Caco-2 (cell line): ENCODE data around the gene CEP72. TPM values are rescaled to one million over a fixed set of nuclear protein-coding genes. Genes with fewer than 3 reads are reported as not detected.

Experiments used
- BruUV-seq: library from RNA; stranded (reverse); fragments of 400-500 nt; replicated peaks from 2 replicates; lab custom pipeline; 2021; lab: Mats Ljungman, UMichigan
- CTCF ChIA-PET: fragments of 300-600 bp; sonication (Branson Sonifier 250); formaldehyde crosslinking; loops from one replicate; lab custom pipeline; 2022; ENCODE audit warnings: antibody characterized with exemption; lab: Charles Lee
- POLR2A ChIA-PET: fragments of 300-600 bp; sonication (Branson Sonifier 250); formaldehyde crosslinking; loops from one replicate; lab custom pipeline; 2022; ENCODE audit warnings: antibody characterized with exemption; lab: Charles Lee
- DNase-seq, 2 experiments: peaks; one replicate each; pipeline versions ENCODE4 v3.0.0 to v3.0.0-alpha.2; 2020 to 2022
- H3K27me3 ChIP-seq: replicated peaks from 2 replicates; pipeline ENCODE4 v1.6.0; 2011; ENCODE audit warnings: low read length; ENCODE audit not compliant: control insufficient read depth, insufficient read depth
- H3K36me3 ChIP-seq: 2 replicates; pipeline ENCODE4 v1.5.1; 2011; ENCODE audit warnings: low read length; ENCODE audit not compliant: control insufficient read depth, insufficient read depth
- H3K4me1 ChIP-seq: fragments of 250-450 bp; sonication (Bioruptor Pico); 2 replicates; pipeline ENCODE4 v1.5.1; 2020; ENCODE audit warnings: mild to moderate bottlenecking
- H3K4me3 ChIP-seq: 2 replicates; pipeline ENCODE4 v1.5.1; 2011; ENCODE audit warnings: low read depth, mild to moderate bottlenecking, control low read depth, low read length
- H3K9me3 ChIP-seq: fragments of 250-450 bp; sonication (Bioruptor Pico); 2 replicates; pipeline ENCODE4 v1.5.1; 2020; ENCODE audit warnings: mild to moderate bottlenecking, moderate library complexity
- H3K27ac Mint-ChIP-seq: one replicate; pipeline ENCODE4 v1.8.0; 2022; ENCODE audit warnings: mixed read lengths; ENCODE audit not compliant: unreplicated experiment
- H3K27me3 Mint-ChIP-seq: one replicate; pipeline ENCODE4 v1.8.0; 2022; ENCODE audit warnings: mixed read lengths; ENCODE audit not compliant: insufficient read depth, unreplicated experiment
- H3K36me3 Mint-ChIP-seq: one replicate; pipeline ENCODE4 v1.8.0; 2022; ENCODE audit warnings: mild to moderate bottlenecking, mixed read lengths; ENCODE audit not compliant: insufficient read depth, unreplicated experiment
- H3K4me1 Mint-ChIP-seq: one replicate; pipeline ENCODE4 v1.8.0; 2022; ENCODE audit warnings: low read depth, mixed read lengths; ENCODE audit not compliant: unreplicated experiment
- H3K4me3 Mint-ChIP-seq: one replicate; pipeline ENCODE4 v1.8.0; 2022; ENCODE audit warnings: mild to moderate bottlenecking, moderate library complexity, mixed read lengths; ENCODE audit not compliant: unreplicated experiment
- H3K9me3 Mint-ChIP-seq: one replicate; pipeline ENCODE4 v1.8.0; 2022; ENCODE audit warnings: mixed read lengths; ENCODE audit not compliant: unreplicated experiment
- intact Hi-C: fragments of 100-400 bp; cut with micrococcal nuclease; formaldehyde crosslinking; loops from one replicate; pipeline ENCODE4 v1.10.0; 2022; ENCODE audit not compliant: unreplicated experiment
- total RNA-seq: library from RNA; stranded (reverse); gene quantifications from 2 replicates; pipeline ENCODE4 v1.2.3, GENCODE V29; 2022
- TF ChIP-seq, protein P1 (sequence below), 2 experiments: fragments of 200-600 bp in 1 of 2; IDR thresholded peaks; 1 replicate in 1 of 2; 2 replicates in 1 of 2; pipeline versions ENCODE4 v1.5.1 to v1.8.0; 2011 to 2022; ENCODE audit warnings: antibody characterized with exemption in 1 of 2, control low read depth in 1 of 2, inconsistent platforms in 1 of 2, low read depth in 1 of 2, low read length in 1 of 2, mild to moderate bottlenecking in 1 of 2, moderate library complexity in 1 of 2; ENCODE audit not compliant: insufficient read depth in 1 of 2, severe bottlenecking in 1 of 2, unreplicated experiment in 1 of 2

CEP72 gene
- total RNA-seq, 1 experiment from 2014 or later = 36.6 TPM

GRCh38 chr5:654071-654778 is 42.1 kb downstream of the CEP72 start:
- intact Hi-C loops = no loop called here
- Histone ChIP-seq H3K27me3 (no peaks in the 10 kb centered on the region), H3K36me3 (peaks cover 8% of the 10 kb centered on the region), H3K4me1 (no peaks in the 10 kb centered on the region), H3K9me3 (no peaks in the 10 kb centered on the region), H3K4me3 (no peak overlapping the region)
- Mint-ChIP-seq H3K27ac (no peak overlapping the region), H3K4me1 (no peaks in the 10 kb centered on the region), H3K36me3 (peaks cover 37% of the 10 kb centered on the region), H3K27me3 (no peaks in the 10 kb centered on the region), H3K4me3 (no peak overlapping the region), H3K9me3 (no peaks in the 10 kb centered on the region)
- TF ChIP-seq, protein P1, sequence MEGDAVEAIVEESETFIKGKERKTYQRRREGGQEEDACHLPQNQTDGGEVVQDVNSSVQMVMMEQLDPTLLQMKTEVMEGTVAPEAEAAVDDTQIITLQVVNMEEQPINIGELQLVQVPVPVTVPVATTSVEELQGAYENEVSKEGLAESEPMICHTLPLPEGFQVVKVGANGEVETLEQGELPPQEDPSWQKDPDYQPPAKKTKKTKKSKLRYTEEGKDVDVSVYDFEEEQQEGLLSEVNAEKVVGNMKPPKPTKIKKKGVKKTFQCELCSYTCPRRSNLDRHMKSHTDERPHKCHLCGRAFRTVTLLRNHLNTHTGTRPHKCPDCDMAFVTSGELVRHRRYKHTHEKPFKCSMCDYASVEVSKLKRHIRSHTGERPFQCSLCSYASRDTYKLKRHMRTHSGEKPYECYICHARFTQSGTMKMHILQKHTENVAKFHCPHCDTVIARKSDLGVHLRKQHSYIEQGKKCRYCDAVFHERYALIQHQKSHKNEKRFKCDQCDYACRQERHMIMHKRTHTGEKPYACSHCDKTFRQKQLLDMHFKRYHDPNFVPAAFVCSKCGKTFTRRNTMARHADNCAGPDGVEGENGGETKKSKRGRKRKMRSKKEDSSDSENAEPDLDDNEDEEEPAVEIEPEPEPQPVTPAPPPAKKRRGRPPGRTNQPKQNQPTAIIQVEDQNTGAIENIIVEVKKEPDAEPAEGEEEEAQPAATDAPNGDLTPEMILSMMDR (IDR thresholded peaks at IDR 0.05; ENCODE audit: insufficient read depth in 1 of 2, low read depth in 1 of 2, low read length in 1 of 2, severe bottlenecking in 1 of 2, unreplicated experiment in 1 of 2) = no peak
- DNase-seq = no peak
- BruUV-seq = no TSS peak
- POLR2A ChIA-PET = no interaction called here
- CTCF ChIA-PET = no interaction called here

- H3K4me1 Mint-ChIP-seq = no peaks in the 10 kb centered on the region
- H3K27ac Mint-ChIP-seq = no peak overlapping the region
- CTCF ChIA-PET = interaction anchor here (1.2 kb wide), 1 partner anchor 208 kb away, joined by 5 read pairs; no protein-coding TSS in a partner anchor
- no peaks in the 10 kb centered on the region for H3K27me3 Mint-ChIP-seq
- intact Hi-C loops = no loop called here
- H3K4me3 Mint-ChIP-seq = no peak overlapping the region
- H3K4me1 ChIP-seq = no peaks in the 10 kb centered on the region
- no peak for DNase-seq
- no peak overlapping the region for H3K4me3 ChIP-seq
- peaks cover 11% of the 10 kb centered on the region for H3K36me3 ChIP-seq
- no peaks in the 10 kb centered on the region for H3K9me3 ChIP-seq
- BruUV-seq = no TSS peak
- H3K36me3 Mint-ChIP-seq = peaks cover 48% of the 10 kb centered on the region
- POLR2A ChIA-PET = no interaction called here
- TF ChIP-seq, protein P1 (IDR thresholded peaks at IDR 0.05; ENCODE audit: insufficient read depth in 1 of 2, low read depth in 1 of 2, low read length in 1 of 2, severe bottlenecking in 1 of 2, unreplicated experiment in 1 of 2) = no peak
- no peaks in the 10 kb centered on the region for H3K27me3 ChIP-seq
- H3K9me3 Mint-ChIP-seq = no peaks in the 10 kb centered on the region
These were observed 43.3 kb downstream of the CEP72 start for GRCh38 chr5:655406-655805.

GRCh38 chr5:657570-657969 is 45.4 kb downstream of the CEP72 start:
- Mint-ChIP-seq H3K36me3 (peaks cover 65% of the 10 kb centered on the region), H3K9me3 (peaks cover 6% of the 10 kb centered on the region), H3K4me1 (no peaks in the 10 kb centered on the region), H3K27ac (no peak overlapping the region), H3K27me3 (no peaks in the 10 kb centered on the region), H3K4me3 (no peak overlapping the region)
- intact Hi-C loops = no loop called here
- H3K27me3 ChIP-seq = no peaks in the 10 kb centered on the region
- CTCF ChIA-PET = no interaction called here
- no peaks in the 10 kb centered on the region for H3K4me1 ChIP-seq
- no peak for DNase-seq
- no TSS peak for BruUV-seq
- no peak overlapping the region for H3K4me3 ChIP-seq
- TF ChIP-seq, protein P1 (IDR thresholded peaks at IDR 0.05; ENCODE audit: insufficient read depth in 1 of 2, low read depth in 1 of 2, low read length in 1 of 2, severe bottlenecking in 1 of 2, unreplicated experiment in 1 of 2) = no peak
- POLR2A ChIA-PET = no interaction called here
- no peaks in the 10 kb centered on the region for H3K9me3 ChIP-seq
- H3K36me3 ChIP-seq = peaks cover 12% of the 10 kb centered on the region
